ENCODE measurements around the gene LRIT1.

GRCh38 chr10:84241185-84241790 lies at the start of gene LRIT1:
- TF ChIP-seq, protein P1, sequence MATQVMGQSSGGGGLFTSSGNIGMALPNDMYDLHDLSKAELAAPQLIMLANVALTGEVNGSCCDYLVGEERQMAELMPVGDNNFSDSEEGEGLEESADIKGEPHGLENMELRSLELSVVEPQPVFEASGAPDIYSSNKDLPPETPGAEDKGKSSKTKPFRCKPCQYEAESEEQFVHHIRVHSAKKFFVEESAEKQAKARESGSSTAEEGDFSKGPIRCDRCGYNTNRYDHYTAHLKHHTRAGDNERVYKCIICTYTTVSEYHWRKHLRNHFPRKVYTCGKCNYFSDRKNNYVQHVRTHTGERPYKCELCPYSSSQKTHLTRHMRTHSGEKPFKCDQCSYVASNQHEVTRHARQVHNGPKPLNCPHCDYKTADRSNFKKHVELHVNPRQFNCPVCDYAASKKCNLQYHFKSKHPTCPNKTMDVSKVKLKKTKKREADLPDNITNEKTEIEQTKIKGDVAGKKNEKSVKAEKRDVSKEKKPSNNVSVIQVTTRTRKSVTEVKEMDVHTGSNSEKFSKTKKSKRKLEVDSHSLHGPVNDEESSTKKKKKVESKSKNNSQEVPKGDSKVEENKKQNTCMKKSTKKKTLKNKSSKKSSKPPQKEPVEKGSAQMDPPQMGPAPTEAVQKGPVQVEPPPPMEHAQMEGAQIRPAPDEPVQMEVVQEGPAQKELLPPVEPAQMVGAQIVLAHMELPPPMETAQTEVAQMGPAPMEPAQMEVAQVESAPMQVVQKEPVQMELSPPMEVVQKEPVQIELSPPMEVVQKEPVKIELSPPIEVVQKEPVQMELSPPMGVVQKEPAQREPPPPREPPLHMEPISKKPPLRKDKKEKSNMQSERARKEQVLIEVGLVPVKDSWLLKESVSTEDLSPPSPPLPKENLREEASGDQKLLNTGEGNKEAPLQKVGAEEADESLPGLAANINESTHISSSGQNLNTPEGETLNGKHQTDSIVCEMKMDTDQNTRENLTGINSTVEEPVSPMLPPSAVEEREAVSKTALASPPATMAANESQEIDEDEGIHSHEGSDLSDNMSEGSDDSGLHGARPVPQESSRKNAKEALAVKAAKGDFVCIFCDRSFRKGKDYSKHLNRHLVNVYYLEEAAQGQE (IDR thresholded peaks at IDR 0.05; ENCODE audit: insufficient read depth in 1 of 2, low read depth in 2 of 2, low read length in 2 of 2) = no peak
- TF ChIP-seq POLR2AphosphoS5 (IDR thresholded peaks at IDR 0.05; ENCODE audit: low read depth, low read length) = no peak
- no peak for TF ChIP-seq TAF1 (IDR thresholded peaks at IDR 0.05; ENCODE audit: borderline replicate concordance, insufficient read depth, low read length)

All from PFSK-1 (cell line).